HL-60 (cell line): ENCODE measurements around the gene UNKL.

Experiments
- DNase-seq, 2 experiments: peaks; one replicate each; pipeline ENCODE4 v3.0.0-alpha.2; 2010 to 2020; ENCODE audit warnings: low read depth in 1 of 2, low spot score in 1 of 2
- H3K27ac ChIP-seq: fragments of 250-450 bp; sonication (Bioruptor Pico); replicated peaks from 2 replicates; pipeline ENCODE4 v1.5.1; 2020; ENCODE audit warnings: mild to moderate bottlenecking, moderate library complexity
- H3K27me3 ChIP-seq: fragments of 250-450 bp; sonication (Bioruptor Pico); 2 replicates; pipeline ENCODE4 v1.5.1; 2021; ENCODE audit warnings: mild to moderate bottlenecking, moderate library complexity; ENCODE audit not compliant: insufficient read depth, poor library complexity, severe bottlenecking
- H3K4me3 ChIP-seq: replicated peaks from 2 replicates; pipeline ENCODE4 v1.5.1; 2011; ENCODE audit warnings: mild to moderate bottlenecking, control low read depth, low read length; ENCODE audit not compliant: insufficient read depth
- GABPA ChIP-seq: IDR thresholded peaks from 2 replicates; pipeline ENCODE4 v1.6.1; 2012; ENCODE audit warnings: low read depth
- POLR2AphosphoS5 ChIP-seq: IDR thresholded peaks from 2 replicates; pipeline ENCODE4 v1.6.1; 2012; ENCODE audit warnings: low read depth
- SPI1 ChIP-seq: IDR thresholded peaks from 2 replicates; pipeline ENCODE4 v1.6.1; 2012; ENCODE audit warnings: low read depth, mild to moderate bottlenecking, borderline replicate concordance
- TF ChIP-seq, protein P1 (sequence below): IDR thresholded peaks from one replicate; pipeline ENCODE4 v1.5.1; 2011; ENCODE audit warnings: low read length, control low read depth, inconsistent platforms; ENCODE audit not compliant: insufficient read depth
- TF ChIP-seq, protein P2 (sequence below): IDR thresholded peaks from 2 replicates; pipeline ENCODE4 v1.6.1; 2012; ENCODE audit warnings: low read depth; ENCODE audit not compliant: insufficient replicate concordance

UNKL gene

GRCh38 chr16:1430214-1430758 lies 15.8 kb upstream of the UNKL start:
- H3K27me3 ChIP-seq: peaks cover 3% of the 10 kb centered on the region
- no peak for DNase-seq
- TF ChIP-seq, protein P1, sequence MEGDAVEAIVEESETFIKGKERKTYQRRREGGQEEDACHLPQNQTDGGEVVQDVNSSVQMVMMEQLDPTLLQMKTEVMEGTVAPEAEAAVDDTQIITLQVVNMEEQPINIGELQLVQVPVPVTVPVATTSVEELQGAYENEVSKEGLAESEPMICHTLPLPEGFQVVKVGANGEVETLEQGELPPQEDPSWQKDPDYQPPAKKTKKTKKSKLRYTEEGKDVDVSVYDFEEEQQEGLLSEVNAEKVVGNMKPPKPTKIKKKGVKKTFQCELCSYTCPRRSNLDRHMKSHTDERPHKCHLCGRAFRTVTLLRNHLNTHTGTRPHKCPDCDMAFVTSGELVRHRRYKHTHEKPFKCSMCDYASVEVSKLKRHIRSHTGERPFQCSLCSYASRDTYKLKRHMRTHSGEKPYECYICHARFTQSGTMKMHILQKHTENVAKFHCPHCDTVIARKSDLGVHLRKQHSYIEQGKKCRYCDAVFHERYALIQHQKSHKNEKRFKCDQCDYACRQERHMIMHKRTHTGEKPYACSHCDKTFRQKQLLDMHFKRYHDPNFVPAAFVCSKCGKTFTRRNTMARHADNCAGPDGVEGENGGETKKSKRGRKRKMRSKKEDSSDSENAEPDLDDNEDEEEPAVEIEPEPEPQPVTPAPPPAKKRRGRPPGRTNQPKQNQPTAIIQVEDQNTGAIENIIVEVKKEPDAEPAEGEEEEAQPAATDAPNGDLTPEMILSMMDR: no peak
- TF ChIP-seq POLR2AphosphoS5: no peak
- TF ChIP-seq SPI1: no peak
- TF ChIP-seq GABPA: no peak
- TF ChIP-seq, protein P2, sequence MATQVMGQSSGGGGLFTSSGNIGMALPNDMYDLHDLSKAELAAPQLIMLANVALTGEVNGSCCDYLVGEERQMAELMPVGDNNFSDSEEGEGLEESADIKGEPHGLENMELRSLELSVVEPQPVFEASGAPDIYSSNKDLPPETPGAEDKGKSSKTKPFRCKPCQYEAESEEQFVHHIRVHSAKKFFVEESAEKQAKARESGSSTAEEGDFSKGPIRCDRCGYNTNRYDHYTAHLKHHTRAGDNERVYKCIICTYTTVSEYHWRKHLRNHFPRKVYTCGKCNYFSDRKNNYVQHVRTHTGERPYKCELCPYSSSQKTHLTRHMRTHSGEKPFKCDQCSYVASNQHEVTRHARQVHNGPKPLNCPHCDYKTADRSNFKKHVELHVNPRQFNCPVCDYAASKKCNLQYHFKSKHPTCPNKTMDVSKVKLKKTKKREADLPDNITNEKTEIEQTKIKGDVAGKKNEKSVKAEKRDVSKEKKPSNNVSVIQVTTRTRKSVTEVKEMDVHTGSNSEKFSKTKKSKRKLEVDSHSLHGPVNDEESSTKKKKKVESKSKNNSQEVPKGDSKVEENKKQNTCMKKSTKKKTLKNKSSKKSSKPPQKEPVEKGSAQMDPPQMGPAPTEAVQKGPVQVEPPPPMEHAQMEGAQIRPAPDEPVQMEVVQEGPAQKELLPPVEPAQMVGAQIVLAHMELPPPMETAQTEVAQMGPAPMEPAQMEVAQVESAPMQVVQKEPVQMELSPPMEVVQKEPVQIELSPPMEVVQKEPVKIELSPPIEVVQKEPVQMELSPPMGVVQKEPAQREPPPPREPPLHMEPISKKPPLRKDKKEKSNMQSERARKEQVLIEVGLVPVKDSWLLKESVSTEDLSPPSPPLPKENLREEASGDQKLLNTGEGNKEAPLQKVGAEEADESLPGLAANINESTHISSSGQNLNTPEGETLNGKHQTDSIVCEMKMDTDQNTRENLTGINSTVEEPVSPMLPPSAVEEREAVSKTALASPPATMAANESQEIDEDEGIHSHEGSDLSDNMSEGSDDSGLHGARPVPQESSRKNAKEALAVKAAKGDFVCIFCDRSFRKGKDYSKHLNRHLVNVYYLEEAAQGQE: no peak
- H3K27ac ChIP-seq: no peak overlapping the region
- H3K4me3 ChIP-seq: no peak overlapping the region

DNA sequence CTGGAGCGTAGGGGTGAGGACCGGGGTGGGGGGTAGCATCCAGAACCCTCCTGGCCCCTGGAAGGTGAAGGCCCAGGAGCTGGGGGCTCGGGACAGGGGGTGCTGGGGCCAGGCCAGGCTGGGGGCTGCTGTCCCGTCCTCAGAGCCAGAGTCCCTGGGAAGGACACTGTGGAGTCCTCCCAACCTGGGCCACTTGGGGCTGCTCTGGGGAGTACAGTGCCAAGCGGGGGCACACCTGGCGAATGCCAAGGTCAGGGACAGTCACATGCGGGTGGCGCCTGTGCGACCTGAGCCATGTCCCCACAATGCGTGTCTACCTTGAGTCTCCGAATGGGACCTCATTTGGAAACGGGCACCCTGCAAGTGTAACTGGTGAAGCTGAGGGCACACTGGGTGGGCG lies 15.1 kb upstream of the UNKL start:
- TF ChIP-seq POLR2AphosphoS5 (no peak), GABPA (no peak), SPI1 (no peak)
- TF ChIP-seq, protein P1: no peak
- TF ChIP-seq, protein P2: no peak
- no peak for DNase-seq
- Histone ChIP-seq H3K4me3 (no peak overlapping the region), H3K27me3 (peaks cover 3% of the 10 kb centered on the region), H3K27ac (no peak overlapping the region)

DNA sequence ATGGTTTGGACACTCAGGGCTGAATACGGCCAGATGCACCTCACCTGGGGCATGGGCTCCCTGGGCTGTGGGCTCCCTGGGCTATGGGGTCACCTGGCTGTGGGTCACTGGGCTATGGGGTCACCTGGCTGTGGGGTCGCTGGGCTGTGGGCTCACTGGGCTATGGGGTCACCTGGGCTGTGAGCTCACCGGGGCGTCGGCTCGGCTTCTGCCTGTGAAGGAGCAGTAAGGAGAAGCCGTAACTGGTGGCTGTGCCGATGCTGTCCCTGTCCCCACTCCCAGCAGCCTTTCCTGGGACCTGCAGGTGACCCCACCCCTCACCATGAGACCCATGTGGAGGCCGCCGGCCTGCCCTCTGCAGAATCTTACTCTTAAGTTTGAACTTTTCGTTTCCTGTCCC lies 14.5 kb upstream of the UNKL start:
- Histone ChIP-seq H3K4me3 (no peak overlapping the region), H3K27ac (no peak overlapping the region), H3K27me3 (peaks cover 3% of the 10 kb centered on the region)
- TF ChIP-seq, protein P1: no peak
- TF ChIP-seq POLR2AphosphoS5 (no peak), GABPA (no peak), SPI1 (no peak)
- TF ChIP-seq, protein P2: no peak
- no peak for DNase-seq
